ENCODE results near the gene TECPR2.
"Not testable (repeated sequence)": the region's sequence is repeated elsewhere in the genome, so short reads cannot be mapped to it uniquely, and the experiment has no call there.

TECPR2 gene, protein sequence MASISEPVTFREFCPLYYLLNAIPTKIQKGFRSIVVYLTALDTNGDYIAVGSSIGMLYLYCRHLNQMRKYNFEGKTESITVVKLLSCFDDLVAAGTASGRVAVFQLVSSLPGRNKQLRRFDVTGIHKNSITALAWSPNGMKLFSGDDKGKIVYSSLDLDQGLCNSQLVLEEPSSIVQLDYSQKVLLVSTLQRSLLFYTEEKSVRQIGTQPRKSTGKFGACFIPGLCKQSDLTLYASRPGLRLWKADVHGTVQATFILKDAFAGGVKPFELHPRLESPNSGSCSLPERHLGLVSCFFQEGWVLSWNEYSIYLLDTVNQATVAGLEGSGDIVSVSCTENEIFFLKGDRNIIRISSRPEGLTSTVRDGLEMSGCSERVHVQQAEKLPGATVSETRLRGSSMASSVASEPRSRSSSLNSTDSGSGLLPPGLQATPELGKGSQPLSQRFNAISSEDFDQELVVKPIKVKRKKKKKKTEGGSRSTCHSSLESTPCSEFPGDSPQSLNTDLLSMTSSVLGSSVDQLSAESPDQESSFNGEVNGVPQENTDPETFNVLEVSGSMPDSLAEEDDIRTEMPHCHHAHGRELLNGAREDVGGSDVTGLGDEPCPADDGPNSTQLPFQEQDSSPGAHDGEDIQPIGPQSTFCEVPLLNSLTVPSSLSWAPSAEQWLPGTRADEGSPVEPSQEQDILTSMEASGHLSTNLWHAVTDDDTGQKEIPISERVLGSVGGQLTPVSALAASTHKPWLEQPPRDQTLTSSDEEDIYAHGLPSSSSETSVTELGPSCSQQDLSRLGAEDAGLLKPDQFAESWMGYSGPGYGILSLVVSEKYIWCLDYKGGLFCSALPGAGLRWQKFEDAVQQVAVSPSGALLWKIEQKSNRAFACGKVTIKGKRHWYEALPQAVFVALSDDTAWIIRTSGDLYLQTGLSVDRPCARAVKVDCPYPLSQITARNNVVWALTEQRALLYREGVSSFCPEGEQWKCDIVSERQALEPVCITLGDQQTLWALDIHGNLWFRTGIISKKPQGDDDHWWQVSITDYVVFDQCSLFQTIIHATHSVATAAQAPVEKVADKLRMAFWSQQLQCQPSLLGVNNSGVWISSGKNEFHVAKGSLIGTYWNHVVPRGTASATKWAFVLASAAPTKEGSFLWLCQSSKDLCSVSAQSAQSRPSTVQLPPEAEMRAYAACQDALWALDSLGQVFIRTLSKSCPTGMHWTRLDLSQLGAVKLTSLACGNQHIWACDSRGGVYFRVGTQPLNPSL (N-terminal part only)

DNA sequence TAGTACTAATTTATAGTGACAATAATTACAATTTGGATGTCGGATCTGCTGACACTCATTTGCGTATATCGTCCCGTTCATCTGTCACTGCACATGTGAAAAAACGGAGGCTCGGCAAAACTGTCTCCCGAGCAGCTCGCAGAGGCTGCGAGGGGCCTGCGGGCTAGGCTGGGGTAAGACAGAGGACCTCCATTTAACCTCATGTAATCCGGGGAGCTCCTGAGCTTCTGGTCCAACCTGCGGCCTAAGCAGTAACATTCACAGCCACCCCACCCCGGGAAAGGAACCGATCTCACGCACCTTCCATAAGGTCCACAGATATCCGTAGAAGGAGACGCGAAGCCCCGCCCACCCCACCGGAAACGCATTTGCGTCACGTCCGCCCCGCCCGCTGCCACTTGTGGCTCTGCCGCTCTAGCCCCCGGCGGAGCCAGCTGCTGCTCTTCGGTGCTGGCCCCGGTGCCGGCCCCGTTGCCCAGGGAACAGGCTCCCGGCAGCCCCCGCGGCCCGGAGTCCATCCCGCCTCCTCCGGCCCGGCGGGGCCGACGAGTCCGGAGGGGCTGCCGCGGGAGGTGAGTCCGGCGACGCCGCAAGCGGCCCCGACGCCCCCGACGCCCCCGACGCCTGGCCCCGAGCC, at the start of gene TECPR2, which contains the start of gene CINP:
Gene TECPR2, plus strand, starts transcription at position 397 of the 637 bp plus-strand sequence. CDS start 13,781 bp downstream, outside the sequence.
Gene CINP, minus strand, starts transcription at position 346 of the 637 bp plus-strand sequence. Its CDS starts 39 bp downstream, at position 307.
- peak; percentile 96 for DNase-seq

DNA sequence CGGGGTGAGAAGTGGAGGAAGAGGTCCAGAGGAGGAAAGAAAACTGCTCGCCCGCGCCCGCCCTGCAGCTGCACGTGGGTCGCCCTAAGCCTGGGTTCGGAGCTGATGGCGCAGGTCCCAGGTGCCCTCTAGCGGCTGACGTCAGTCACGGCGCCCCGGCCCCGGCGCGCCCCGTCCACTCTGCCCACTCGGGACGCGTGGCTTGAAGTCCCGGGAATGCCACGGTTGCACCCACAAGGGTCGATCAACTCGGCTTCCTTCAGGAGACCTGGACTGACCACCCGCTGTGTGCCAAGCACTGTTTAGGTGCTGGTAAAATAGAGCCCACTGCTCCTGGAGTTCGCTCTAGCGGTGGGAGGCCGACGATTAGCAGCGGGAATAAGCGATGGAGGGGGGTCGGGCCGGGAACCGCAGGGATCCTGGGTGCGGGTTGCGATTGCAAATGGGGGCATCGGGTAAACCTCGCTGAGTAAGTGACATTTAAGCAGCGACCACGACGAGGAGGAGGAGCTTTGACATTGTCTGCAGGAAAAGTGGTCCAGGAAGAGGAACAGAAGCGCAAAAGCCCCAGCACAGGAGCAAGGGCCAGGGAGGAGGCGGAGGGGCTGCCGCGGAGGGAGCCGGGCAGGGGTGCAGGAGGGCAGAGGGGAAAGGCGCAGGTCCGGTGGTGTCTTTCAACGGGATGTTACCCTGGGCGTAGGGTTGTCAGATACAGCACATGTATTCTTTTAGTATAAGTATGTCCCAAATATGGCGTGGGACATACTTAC, 48.3 kb upstream of the TECPR2 start:
- DNase-seq = peak; percentile 77

DNA sequence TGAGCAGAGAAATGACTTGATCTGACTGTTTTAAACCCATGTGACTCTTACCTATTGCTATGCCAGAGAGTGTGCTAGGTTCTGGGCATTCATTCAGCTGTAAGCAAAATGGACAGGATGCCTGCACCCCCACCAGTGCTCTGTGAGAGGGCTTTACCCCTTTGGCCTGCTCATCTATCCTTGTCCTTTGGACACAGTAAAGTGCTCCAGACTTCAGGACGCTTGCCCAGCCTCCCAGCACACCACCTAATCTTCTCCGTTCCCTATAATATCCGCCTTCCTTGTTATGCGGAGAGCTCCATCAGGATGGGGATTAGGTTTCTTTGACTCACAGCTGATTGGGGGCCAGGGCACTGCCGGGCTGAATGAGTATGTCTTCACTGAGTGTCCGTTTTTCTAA, 47.6 kb upstream of the TECPR2 start:
- no peak for DNase-seq

DNA sequence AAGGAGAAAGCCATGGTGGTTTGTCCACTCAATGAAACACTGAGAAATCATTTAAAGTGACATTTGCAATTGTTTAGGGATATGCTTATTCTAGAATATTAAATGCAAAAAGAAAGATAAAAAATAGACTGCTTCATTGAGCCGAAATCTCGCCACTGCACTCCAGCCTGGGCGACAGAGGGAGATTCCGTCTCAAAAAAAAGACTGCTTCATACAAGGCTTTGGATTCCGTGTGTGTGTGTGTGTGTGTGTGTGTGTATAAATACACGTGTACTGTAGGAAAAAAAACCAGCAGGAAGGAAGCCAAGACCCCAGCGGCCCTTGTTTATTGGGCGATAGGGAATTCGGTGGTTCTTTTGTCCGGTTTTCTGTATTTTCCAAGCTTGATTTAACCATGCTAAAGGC, 46.4 kb upstream of the TECPR2 start:
- peak; percentile 12 for DNase-seq

DNA sequence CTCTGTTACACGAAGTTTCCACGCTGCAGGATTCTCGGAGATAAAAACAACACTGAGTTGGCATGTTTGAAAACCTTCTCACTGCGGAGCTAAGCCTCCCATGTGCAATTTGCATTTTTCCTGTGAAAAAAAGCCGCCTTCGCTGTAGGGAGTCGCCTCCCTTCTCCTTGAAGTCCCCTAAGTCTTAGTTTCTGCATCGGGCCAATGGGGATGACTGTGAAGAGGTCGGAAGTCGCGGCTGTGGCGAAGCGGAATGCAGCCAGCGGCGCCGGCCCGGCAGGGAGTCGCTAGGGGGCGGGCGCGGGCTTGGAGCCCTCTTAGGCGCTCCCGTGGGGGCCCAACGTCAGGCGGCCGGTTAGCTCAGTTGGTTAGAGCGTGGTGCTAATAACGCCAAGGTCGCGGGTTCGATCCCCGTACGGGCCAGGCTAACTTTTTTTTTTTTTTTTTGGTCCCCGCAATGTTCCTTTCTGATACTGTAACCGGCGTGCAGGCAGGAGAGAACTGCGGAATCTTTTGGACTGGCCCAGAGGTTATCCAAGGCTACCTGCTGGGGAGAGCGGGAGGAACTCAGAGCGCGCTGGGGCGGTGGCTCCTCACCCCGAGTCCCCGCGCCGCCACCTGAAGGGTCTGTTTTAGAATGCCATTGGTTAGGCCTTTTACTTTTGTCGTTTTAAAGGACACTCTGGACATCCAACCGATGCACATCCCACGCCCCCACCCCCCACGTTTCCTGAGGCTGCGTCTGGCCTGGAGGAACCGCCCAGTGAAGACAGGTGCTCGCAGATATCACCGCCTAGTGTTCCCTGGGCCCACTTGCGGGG, 45.8 kb upstream of the TECPR2 start:
- peak; percentile 86 for DNase-seq

DNA sequence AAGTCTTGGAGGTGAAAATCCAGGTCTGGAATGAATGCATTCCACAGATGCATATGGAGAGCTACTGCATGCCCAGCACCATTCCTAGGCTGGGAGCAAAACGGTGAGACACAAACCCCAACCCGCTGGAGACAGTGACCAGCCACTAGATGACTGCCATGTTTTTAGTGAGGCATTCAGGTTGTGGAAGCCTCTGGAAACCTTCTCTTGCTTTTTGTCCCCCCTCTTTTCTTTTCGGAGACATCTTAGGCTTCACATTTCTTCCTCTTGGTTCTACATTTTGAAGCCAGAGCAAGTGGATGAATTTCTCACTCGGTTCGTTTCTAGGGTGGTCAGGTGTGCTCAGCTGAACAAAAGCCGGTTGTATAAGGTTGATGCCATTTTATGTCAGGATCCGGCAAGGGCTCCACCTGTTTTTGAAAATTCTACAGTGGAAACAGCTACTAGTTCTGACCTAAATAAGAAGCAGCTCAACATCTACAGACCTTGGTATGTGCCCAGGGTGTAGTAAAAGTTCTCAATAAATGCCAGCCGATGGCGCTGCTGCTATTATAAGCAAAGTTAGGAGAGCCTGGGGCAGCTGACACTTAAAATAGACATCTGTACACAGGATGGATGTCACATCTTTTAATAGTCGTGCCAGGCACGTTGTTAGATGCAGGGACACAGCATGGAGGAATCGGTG, 45.0 kb upstream of the TECPR2 start:
- no peak for DNase-seq

DNA sequence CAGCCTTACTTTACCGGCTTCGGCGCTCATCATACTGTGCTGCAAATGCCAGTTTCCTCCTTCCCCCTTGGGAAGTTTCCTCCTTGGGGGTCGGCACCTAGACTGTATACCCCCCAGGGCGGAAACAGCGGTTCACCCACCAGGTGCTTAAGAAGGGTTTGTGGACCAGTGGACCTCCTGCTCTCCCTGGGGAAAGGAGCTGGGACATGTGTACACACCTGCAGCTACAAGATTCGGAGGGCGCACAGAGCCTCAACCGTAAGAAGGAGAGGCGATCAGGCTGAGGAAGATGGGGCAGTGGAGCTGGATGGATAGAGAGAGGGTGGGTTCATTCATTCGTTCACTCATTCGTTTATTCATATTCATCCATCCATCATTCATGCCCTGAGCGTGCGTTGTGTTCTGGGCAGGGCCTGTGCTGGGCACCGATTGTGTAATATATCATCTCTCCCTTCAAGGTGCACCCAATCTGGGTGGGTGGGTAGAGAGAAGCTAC, 43.9 kb upstream of the TECPR2 start:
- DNase-seq = no peak

DNA sequence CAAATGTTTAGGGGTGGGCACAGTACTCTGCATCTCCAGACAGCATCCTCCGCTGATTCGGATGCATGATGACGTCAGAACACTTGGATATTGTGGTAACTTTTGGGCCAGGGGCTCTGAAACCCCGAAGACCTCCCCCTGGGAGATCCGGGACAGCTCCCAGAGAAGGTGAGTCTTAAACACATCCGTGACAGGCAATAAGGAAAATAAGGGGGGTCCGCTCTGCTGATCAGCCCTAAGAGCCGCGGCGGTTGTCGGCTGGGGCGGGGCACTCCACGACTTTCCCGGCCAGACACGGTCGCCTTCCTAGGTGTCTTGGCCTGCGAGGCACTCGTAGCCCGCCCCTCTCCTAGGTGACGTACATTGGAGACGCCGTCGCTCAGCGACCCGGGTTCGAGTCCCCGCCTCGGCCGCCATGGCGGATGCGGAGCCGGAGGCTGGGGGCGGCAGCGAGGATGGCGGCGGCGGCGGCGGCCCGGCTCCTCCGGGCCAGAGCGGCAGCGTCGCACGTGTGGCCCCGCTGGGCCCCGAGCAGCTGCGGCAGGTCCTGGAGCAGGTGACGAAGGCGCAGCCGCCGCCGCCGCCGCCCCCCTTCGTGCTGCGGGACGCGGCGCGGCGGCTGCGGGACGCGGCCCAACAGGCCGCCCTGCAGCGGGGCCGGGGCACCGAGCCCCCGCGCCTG, 43.2 kb upstream of the TECPR2 start, which contains the start of gene ZNF839:
Gene ZNF839, plus strand, starts transcription at position 396 of the 682 bp plus-strand sequence. Its CDS starts 20 bp downstream, at position 416.
- peak; percentile 94 for DNase-seq

DNA sequence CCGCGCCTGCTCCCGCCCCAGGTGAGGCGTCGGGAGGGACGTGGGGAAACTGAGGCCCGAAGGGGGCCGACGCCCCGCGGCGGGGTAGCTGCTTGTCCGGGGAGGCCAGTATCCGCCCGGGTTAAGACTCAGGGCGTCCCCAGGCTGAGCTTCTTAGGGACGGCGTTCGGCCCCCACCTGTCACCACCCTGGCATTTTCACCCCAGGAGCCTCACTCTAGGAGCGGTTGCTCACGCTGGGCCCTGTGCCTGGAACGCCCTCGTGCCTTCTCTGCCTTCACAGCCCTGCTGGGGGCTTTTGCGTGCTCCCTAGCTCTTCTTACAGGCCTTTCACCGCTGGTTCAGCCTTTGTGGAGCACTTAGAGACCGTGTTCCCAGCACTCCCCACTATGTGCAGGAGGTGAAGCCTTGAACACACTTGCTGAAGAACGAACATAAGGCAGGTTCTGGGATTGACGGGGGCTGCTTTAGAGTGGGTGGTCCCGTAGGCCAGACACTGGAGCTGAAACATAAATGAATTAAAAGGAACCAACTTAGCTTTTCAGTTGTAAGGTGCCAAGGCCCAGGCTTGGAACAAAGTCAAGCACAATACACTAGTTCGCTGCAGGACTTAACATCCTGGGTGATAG, 42.6 kb upstream of the TECPR2 start:
- peak; percentile 33 for DNase-seq

DNA sequence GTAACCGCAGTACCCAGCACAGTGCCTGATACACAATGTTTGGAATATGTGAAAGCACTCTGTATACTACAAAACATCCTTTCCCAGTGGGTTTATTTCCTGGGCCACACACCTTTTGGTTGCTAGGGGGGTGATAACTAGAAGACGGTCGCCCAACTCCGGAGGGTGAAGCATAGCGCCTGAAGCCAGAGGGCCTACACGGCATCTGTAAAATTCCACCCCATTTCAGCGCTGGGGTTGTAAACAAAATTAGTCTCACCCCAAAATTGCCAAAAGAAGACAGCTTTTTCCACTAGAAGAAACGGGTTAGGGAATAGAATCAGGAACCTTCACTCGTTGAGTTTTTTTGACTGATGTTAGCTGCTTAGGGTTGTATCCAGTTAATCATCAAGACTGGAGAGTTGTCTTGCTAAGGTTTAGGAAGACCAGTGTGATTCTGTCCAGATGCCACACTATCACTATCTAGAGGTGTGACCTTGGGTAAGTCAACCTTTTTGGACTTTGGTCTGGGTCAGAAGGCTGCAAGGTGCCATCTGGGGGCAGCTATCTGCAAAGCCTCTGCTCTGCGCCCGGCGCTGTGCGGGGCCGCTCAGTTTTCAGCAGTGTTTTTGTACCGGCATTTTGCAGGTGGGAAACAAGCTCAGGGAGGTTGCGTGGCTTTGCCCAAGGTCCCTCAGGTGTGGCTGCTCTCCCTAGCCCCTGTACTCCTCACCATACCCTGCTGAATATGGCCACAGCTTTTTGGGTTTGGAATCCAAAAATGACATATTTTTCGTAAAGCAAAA, 41.9 kb upstream of the TECPR2 start:
- no peak for DNase-seq

DNA sequence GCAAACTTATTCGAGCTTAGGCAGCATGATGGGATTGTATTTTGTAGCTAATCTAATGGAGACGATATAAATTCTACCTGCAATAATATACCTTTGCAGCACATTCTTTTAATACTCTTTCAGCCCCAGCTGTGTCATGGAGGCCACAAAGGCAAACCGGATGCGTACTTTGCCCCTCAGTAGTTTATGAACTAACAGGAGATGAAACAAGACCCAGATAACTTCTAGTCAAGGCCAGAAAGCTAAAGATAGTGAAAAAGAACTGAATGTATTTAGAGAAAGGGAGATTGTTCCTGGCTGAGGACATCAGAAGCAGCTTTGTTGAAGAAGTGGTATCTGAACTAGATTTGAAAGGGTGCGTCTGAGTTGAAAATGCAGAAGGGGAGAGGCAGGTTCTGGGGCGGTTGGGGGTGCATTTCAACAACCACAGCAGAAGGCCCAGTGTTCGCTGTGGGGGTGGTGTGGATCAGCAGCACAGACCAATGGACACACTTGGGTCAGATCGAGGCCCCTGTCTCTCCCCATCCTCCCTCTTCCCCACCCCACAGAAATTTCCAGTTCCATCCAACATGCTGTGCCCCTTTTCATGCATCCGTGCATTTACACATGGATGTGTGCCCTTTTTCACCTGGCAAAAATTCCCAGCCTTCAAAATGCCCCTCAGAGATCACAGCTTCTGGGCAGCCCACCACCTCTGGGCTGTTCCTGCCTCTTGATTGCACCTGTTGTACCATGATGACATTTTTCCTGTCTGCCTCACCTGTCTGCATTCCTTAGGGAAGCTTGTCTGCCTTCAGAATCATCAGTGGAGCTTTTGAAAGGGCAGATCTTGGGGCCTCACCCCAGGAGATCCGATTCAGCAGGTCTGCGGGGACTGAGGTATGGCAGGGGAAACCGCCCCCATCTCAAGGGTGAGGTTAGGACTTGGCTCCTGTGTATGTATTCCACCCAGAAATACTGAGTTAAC, 41.0 kb upstream of the TECPR2 start:
- DNase-seq = no peak

DNA sequence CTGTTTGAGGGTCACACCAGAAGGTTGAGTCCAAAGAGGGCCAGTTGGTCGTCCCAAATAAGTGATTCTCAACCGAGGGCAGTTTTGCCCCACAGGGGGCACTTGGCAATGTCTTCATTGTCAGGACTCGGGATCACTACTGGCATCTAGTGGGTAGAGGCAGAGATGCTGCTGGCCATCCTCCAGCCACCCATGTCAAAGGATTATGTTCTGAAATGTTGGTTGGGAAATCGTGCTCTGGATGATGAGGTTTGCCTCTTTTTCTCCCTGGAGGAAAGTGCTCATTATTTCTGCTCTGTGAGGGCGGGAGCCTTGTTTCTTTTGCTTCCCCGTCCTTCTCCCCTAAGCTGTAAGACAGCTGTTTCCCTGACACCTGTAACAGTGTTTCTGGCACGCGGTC, 39.6 kb upstream of the TECPR2 start:
- DNase-seq = peak; percentile 12

DNA sequence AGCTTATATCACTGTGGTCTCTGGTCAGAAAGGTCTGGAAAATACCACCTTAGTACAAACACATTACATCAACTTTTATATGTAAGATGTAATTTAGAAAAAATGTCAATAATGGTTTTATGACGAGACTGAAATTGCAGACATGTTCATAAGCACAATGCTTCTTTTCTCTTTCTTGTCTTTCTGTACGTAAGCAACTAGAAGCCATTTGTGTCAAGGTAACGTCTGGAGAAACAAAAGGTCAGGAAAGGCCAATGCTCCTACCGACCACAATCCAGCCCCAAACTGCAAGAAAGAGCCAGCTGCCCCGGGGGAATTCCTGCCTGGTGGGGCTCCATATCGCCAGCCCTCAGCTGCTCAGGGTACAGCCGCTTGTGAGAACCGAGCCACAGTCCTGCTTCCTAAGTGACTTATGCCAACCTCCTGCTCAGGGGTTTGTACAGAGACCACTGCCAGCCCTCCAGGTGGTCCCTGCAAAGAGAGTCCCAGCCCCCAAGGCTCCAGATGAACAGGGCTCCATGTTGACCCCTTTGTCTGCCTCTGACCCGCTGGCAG, 36.9 kb upstream of the TECPR2 start:
- no peak for DNase-seq

DNA sequence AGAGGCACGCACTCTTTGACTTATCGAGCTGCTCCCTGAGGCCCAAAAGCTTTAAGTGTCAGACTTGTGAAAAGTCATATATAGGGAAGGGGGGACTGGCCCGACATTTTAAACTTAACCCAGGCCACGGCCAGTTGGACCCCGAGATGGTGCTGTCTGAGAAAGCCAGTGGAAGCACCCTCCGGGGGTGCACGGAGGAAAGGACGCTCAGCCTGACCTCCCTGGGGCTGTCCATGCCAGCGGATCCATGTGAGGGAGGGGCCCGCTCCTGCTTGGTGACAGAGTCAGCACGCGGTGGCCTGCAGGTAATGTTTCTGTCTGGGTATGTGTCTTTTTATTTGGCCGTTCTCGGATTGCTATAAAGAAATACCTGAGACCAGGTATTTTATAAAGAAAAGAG, 36.2 kb upstream of the TECPR2 start:
- no peak for DNase-seq

DNA sequence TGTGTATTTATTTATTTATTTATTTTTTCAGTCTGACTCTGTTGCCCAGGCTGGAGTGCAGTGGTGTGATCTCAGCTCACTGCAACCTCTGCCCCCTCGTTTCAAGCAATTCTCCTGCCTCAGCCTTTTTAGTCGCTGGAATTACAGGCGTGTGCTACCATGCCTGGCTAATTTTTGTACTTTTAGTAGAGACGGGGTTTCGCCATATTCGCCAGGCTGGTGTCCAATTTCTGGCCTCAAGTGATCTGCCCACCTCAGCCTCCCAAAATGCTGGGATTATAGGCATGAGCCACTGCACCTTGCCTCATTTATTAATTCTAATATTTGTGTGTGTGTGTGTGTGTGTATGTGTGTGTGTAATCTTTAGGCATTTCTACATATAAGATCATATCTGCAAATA, 33.4 kb upstream of the TECPR2 start:
- DNase-seq = not testable (repeated sequence)

DNA sequence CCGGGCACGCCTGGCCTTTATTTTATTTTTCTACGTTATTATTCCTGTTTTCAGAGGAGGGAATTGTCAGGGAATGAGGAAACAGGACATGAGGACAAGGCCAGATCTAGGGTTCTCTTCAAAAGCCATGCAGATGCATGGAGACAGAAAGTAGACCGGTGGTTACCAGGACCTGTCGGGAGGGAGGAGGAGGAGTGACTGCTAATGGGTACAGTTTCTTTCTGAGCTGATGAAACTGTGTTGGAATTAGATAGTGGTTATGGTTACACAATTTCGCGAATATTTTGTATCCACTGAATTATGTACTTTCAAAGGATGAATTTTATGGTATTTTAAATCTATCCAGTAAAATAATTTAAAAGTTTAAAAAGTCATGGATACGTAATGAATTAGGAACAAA, 31.9 kb upstream of the TECPR2 start:
- DNase-seq = no peak

Data from stimulated activated naive CD4-positive, alpha-beta T cell treated with Interleukin-2 at 50 U/mL for 16 hours (primary cell).